Measurements from ENCODE around the gene FSTL4. TPM values are rescaled to one million over a fixed set of nuclear protein-coding genes. Genes with fewer than 3 reads are reported as not detected.

The FSTL4 gene
- total RNA-seq, 2 donors from 2014 or later: 4.4 to 5.5 TPM

DNA sequence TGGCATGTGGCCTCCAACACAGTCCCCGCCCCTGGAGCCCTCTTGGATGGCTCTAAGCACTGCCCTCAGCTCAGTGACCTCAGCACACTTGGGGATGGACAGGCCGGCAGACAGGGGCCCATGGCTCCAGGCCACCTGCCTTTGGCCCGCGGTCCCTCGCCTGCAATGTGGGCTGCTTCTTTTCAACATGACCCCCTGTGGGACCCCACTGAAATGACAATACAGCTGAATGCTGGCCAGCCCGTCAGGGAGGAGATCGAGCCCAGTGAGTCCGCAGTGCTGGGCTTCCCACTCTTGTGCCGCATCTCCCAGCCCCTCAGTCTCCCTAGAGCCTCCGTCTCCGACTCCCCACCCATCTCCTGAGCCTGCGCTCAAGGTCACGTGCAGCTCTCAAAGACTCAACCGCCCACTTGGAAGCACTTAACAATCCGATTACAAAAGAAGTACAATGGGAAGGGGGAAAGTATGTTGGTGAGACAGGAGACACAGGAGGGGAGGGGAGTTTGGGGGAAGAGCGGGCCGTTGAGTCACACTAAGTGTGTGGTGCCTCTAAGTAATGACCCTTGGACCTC, 321.6 kb downstream of the FSTL4 start:
- Mint-ChIP-seq H3K27me3 (ENCODE audit: insufficient read depth) (no peaks in the 10 kb centered on the region), H3K27ac (peak overlapping the region; percentile 70), H3K36me3 (ENCODE audit: low read depth) (no peaks in the 10 kb centered on the region), H3K4me3 (no peak overlapping the region), H3K4me1 (peaks cover 4% of the 10 kb centered on the region), H3K9me3 (no peaks in the 10 kb centered on the region)
- TF ChIP-seq, protein P1, sequence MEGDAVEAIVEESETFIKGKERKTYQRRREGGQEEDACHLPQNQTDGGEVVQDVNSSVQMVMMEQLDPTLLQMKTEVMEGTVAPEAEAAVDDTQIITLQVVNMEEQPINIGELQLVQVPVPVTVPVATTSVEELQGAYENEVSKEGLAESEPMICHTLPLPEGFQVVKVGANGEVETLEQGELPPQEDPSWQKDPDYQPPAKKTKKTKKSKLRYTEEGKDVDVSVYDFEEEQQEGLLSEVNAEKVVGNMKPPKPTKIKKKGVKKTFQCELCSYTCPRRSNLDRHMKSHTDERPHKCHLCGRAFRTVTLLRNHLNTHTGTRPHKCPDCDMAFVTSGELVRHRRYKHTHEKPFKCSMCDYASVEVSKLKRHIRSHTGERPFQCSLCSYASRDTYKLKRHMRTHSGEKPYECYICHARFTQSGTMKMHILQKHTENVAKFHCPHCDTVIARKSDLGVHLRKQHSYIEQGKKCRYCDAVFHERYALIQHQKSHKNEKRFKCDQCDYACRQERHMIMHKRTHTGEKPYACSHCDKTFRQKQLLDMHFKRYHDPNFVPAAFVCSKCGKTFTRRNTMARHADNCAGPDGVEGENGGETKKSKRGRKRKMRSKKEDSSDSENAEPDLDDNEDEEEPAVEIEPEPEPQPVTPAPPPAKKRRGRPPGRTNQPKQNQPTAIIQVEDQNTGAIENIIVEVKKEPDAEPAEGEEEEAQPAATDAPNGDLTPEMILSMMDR (conservative IDR thresholded peaks at IDR 0.05): no peak
- WGBS, 2 experiments (ENCODE audit: insufficient coverage in 1 of 2, insufficient read length in 1 of 2): 79 to 88% methylated on average over 9 to 17 of the region's 17 CpGs
- DNase-seq: no peak
- Histone ChIP-seq H3K27me3 (ENCODE audit: control insufficient read depth, insufficient read depth, low read length, poor library complexity, severe bottlenecking) (no peaks in the 10 kb centered on the region), H3K27ac (ENCODE audit: low read depth, low read length) (no peak overlapping the region), H3K9me3 (ENCODE audit: control insufficient read depth, low read length) (no peaks in the 10 kb centered on the region), H3K4me3 (ENCODE audit: low read length) (no peak overlapping the region), H3K9ac (ENCODE audit: extremely low read depth, low read length, poor library complexity, severe bottlenecking) (no peak overlapping the region), H3K36me3 (ENCODE audit: control insufficient read depth, insufficient read depth, low read length) (no peaks in the 10 kb centered on the region), H3K4me1 (ENCODE audit: control insufficient read depth, insufficient read depth, low read length) (no peaks in the 10 kb centered on the region)

DNA sequence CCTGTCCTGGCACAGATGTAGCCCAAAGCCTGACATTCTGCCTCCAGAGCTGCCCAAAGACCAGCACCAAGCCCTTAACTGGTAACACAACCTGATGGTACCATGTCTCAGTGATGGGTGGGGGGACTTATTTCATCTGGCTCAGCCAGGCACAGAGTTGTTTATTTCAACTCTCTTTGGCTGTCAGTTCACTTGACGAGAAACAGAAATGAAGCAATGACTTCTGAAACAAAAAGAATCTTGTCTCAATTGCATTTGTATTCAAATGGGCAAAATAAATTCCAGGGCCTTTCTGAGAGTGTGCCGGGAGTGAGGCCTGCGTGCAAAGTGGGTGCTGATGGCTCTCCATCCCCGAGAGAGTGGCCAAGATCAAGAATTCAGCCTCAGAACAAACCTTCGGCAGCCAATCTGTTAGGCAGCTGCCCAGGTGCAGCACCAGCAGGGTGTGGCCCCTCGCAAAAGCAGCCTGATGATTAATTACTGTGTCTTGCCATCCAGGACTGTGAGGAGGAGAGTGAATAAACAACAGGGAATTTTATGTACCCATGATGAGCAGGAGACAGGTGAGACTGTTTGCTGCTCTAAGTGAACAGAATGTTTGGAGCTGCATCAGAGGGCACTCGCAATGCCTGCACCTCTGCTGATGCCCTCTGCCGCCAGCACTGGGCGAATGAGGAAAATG, 322.5 kb downstream of the FSTL4 start:
- Mint-ChIP-seq H3K27me3 (ENCODE audit: insufficient read depth) (no peaks in the 10 kb centered on the region), H3K9me3 (no peaks in the 10 kb centered on the region), H3K36me3 (ENCODE audit: low read depth) (no peaks in the 10 kb centered on the region), H3K4me1 (peaks cover 4% of the 10 kb centered on the region), H3K4me3 (no peak overlapping the region), H3K27ac (no peak overlapping the region)
- TF ChIP-seq, protein P1 (conservative IDR thresholded peaks at IDR 0.05): no peak
- H3K27ac ChIP-seq (ENCODE audit: low read depth, low read length): no peak overlapping the region
- no peaks in the 10 kb centered on the region for H3K36me3 ChIP-seq (ENCODE audit: control insufficient read depth, insufficient read depth, low read length)
- no peaks in the 10 kb centered on the region for H3K27me3 ChIP-seq (ENCODE audit: control insufficient read depth, insufficient read depth, low read length, poor library complexity, severe bottlenecking)
- no peak overlapping the region for H3K4me3 ChIP-seq (ENCODE audit: low read length)
- no peak for DNase-seq
- no peak overlapping the region for H3K9ac ChIP-seq (ENCODE audit: extremely low read depth, low read length, poor library complexity, severe bottlenecking)
- H3K4me1 ChIP-seq (ENCODE audit: control insufficient read depth, insufficient read depth, low read length): no peaks in the 10 kb centered on the region
- 91 to 97% methylated on average over 9 of the region's 9 CpGs for WGBS, 2 experiments (ENCODE audit: insufficient coverage in 1 of 2, insufficient read length in 1 of 2)
- H3K9me3 ChIP-seq (ENCODE audit: control insufficient read depth, low read length): no peaks in the 10 kb centered on the region

DNA sequence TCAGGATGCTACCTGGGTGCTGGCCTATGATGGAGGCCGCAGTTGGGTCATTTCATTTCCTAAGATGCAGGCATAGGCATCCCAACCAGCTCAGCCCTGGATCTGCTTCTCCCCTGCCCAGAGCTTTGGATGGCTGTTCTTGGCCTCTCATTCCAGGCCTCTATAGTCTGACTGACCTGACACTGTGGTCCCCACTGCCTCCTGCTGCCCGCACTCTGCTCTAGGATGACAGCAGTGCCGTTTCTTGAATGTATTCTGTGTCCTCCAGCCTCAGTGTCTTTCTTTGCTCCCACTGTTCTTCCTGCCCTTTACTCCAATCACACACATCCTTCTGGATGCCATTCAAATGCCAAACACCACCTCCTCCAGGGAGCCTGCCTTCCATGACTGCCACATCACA, 324.8 kb downstream of the FSTL4 start:
- H3K9ac ChIP-seq (ENCODE audit: extremely low read depth, low read length, poor library complexity, severe bottlenecking): no peak overlapping the region
- Mint-ChIP-seq H3K9me3 (no peaks in the 10 kb centered on the region), H3K4me3 (no peak overlapping the region), H3K4me1 (peaks cover 4% of the 10 kb centered on the region), H3K27me3 (ENCODE audit: insufficient read depth) (no peaks in the 10 kb centered on the region), H3K27ac (no peak overlapping the region), H3K36me3 (ENCODE audit: low read depth) (no peaks in the 10 kb centered on the region)
- no peak overlapping the region for H3K27ac ChIP-seq (ENCODE audit: low read depth, low read length)
- H3K27me3 ChIP-seq (ENCODE audit: control insufficient read depth, insufficient read depth, low read length, poor library complexity, severe bottlenecking): no peaks in the 10 kb centered on the region
- WGBS, 2 experiments (ENCODE audit: insufficient coverage in 1 of 2, insufficient read length in 1 of 2): 70 to 73% methylated on average over 3 of the region's 3 CpGs
- no peaks in the 10 kb centered on the region for H3K9me3 ChIP-seq (ENCODE audit: control insufficient read depth, low read length)
- H3K4me3 ChIP-seq (ENCODE audit: low read length): no peak overlapping the region
- H3K4me1 ChIP-seq (ENCODE audit: control insufficient read depth, insufficient read depth, low read length): no peaks in the 10 kb centered on the region
- TF ChIP-seq, protein P1 (conservative IDR thresholded peaks at IDR 0.05): peak; percentile 84
- H3K36me3 ChIP-seq (ENCODE audit: control insufficient read depth, insufficient read depth, low read length): no peaks in the 10 kb centered on the region
- DNase-seq: peak; percentile 89
